NOMO-1 (cell line): Measurements from ENCODE around the gene IL17B.
A peak's percentile ranks its signal among the peaks of the same experiment; 100 is the strongest.

Experiments used
- DNase-seq, 2 experiments: peaks; one replicate each; lab custom pipeline; 2025; ENCODE audit not compliant: unreplicated experiment in 2 of 2; lab: John Stamatoyannopoulos, UW

IL17B gene

DNA sequence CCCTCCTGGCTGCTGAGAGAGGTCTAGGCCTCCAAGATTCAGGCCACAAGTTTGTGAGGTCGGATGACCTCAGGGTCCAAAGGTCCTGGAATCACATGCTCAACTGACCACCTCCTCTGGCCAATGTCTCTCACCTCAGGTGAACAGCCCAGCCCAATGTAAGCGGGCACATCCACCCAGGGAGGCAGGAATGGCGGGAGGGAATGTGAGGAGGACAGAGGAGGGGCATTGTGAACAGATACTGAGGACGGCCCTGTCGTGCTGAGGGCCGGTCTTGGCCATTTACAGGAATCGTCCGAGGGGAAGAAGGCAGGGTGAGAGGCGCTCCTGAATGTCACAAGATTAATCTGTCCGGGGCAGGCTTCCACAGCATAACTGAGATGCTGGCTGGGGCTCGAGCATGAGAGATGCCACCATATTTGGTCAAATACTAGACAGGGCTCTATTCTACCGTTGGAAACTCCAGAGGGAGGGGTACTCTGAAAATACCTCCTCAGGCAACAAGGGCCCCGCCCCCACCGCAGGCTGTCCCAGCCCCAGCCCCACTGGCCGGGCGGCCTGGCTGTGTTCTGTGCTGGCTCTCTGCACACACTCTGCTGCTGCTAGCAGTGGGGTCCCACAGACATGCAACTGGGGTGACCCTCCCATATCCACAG, 1.5 kb upstream of the IL17B start:
- no peak for DNase-seq

DNA sequence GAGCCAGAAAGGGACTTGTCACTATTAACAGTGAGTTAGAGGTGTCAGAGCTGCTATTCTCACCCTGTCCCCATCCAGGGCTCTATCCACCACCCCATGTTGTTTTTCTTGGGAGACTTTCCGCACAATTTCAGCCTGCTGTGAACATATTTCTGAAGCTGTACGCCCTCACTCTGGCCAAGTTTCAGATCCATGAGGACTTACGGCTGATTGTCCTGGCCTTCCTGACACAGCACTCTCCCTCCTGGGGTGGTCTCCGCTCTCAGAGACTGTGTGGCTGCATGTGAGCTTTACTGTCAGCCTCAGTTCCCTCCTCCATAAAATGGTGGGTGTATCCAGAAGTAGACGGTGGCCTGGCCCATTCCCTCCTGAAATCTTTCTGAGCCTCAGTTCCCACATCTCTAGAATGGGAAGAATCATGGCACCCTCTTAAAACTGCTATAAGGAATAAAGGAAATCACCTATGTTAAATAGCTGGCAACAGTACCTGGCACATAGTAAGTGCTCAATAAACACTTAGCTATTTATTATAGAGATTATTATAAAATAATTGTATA, 804 bp upstream of the IL17B start:
- no peak for DNase-seq

DNA sequence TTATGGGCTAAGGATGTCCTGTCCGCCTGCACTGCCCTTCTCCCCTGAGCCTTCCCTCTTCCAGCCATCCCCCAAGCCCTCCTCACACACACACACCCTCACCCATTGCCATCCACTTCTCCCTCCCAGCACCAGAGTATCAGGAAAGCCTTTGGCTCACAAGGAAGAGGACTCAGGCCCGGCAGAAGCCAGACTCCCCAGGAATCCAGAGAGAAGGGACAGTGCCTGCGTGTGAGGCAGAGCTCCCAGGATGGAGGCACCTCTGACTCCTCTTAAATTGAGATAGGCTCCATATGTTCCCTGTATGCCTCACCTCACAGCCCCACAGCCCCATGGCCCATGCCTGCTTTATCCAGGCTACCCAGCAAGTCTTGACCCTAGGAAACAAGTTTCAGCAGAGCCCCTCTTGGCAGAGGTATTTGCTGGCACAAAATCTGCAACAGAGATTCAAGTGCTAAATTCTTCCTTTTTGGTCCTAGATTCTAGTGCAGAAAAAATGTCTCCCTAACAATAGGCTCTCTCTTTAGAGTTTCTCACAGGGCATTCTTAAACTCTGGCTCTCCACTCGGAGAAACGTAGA, 761 bp downstream of the IL17B start:
- no peak for DNase-seq

DNA sequence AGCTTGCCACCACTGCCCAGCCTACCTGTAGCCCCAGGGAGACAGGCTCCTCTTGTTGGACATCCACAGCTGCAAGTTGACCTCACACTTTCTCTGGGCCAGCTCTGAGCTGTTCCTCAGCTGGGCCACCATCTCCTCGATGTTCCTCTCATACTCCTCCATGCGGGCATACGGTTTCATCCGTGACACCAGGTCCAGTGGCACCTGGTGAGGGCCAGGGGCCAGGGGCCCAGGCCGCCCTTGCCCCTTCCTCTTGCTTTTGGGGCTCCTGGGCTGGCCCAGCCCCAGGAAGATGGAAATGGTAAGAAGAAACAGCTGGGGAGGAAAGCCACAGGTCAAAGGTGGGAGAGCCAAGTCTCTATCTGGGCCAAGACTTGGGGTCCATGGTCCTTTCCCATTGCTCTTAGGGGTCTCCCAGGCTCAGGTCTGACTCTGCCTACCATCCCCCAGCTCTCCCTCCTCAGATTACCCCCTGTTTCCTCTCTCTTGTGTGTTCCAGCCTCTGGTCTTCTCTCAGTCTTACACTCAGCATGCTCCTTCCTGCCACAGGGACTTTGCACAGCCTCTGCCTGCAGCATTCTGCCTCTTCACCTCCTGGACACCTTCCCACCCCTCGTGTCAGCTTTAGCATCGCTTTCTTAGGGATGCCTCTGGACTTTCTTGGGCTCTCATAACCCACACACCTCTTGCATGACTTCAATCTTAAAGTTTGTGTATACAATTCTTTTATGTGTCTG, 2.2 kb downstream of the IL17B start:
- DNase-seq = no peak

DNA sequence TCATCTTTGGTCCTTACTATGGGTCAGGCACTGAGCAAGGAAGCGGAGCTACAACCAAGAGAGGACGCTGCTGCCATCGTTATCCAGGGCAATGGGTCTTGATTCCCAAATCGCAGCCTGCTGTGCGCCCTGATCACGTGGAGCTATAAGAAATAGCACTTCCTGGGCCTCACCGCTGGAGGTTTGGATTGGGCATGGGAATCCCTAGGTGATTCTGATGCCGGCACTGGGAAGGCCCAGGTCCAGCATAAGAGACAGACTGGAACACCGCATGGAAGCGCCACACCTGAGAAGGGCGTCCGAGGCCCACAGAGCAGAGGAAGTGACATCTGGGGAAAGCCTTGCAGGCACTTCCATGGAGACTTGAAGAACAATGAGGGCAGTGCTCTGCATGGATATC, 3.0 kb downstream of the IL17B start:
- no peak for DNase-seq

DNA sequence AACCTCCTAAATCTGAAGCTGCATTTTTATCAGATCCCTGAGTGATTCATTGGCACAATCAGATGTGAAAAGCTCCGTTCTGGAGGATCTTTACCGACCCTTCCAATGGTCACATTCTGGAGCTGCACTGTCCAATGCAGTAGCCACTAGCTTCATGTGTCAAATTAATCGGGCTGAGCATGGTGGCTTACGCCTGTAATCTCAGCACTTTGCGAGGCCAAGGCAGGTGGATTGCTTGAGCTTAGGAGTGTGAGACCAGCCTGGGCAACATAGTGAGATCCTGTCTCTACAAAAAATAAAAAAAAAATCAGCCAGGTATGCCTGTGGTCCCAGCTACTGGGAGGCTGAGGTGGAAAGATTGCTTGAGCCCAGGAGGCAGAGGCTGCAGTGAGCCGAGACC, 3.7 kb downstream of the IL17B start:
- no peak for DNase-seq

DNA sequence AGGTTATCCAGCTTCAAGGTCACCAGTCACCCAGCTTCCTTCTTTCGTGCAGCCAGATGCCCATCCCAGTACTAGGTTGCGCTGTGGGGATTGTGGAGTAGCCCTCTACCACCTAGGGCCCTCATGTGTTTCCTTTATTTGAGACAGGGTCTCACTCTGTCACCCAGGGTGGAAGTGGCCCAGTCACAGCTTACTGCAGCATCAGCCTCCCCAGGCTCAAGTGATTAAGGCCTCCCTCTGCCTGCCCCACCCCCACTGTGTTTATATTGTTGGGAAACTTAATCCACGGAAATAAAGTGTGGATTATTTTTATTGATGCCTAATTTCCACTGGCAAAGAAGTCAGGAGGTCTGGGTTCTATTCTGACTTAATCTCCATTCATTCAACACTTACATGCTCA, 4.3 kb downstream of the IL17B start:
- no peak for DNase-seq

DNA sequence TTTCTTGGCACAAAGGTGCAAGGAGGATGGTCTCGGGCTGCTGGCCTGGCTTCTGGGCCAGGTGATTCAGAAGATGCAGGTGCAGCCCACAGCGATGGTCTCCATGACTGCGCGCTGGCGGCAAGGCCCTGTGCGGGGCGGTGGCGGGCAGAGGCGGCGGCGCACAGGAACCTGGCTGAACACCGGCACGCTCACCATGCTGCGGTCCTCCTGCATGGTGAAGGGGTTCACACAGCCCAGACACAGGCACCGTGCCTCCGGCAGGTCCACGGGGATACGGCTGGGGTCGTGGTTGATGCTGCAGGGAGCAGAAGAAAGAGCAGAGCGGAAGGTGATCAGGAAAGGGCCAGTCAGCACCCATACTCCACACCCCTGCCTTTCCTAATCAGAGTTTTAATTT, 4.8 kb downstream of the IL17B start:
- DNase-seq = no peak

DNA sequence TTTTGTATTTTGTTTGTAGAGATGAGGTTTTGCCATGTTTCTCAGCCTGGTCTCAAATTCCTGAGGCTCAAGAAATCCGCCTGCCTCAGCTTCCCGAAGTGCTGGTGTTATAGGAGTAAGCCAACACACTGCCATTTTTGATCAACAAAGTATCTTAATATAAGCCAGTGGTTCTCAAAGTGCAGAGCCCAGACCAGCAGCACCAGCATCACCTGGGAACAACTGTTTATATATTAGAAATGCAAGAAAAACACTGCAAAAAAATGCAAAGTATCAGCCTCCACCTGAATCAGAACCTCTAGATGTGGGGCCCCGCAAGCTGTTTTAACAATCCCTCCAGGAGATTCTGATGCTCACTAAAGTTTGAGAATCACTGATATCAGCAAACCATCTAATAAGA, 6.2 kb downstream of the IL17B start:
- no peak for DNase-seq

DNA sequence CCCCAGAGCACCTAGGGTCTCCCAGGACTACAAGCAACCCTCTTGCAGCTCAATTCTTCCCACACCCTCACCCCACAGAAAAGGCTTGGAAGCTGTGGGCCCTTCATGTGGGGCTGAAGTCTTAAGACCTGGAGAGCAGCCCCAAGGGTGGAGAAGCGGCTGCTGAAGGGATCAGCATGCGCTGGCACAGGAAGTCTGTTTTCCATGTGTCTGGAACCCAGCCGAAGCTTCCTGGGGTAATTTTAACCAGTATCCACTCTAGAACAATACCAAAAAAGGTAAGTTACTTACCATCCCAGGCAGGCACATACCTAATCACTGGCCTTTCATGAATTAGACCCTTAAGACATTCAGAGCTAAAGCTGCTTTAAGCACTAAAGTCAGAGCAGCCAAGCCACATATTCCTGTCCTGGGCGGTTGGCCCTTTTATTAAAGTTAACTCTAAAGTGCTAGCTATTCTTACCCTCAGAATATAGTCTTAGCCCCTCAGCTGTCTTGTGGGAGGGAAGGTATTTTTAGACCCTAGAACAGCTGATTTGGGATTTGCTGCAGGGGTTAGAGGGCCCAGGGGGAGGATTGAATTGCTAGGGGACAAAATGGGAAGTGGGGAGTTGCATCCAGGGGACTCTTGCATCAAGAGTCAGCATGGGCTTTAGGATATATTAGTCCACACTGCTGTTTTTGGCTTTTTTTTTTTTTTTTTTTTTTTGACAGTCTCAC, 6.9 kb downstream of the IL17B start:
- no peak for DNase-seq

DNA sequence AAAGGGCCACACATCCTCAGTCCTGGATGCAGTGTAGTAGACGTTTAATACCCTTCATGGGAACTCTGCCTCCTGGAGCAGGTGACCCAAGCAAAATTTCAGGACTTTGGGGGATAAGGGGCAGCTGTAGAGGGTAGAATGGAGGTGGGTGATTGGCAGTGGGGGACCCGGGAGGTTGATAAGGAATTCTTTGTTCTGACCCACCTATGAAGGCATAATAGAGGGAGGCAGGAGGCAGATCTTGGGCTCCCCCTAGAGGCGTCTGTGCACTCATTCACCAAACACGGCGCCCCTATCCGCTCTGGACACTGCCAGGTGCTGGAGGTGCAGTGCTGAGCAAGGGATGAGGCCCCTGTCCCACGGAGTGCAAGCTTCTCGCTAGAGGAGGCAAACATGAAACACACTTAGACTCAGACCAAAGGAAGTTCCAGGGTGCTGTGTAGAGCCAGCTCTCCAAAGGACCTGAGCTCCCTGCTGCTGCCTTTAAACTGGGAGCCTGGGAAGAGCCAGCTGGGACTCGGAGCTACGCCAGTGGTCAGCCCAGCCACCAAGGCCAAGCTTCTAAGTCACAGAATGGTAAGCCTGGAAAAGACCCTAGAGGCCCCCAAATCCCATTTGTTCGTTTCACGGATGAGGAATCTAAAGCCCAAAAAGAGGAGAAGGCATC, 7.7 kb downstream of the IL17B start:
- DNase-seq = peak; percentile 34 to 42

DNA sequence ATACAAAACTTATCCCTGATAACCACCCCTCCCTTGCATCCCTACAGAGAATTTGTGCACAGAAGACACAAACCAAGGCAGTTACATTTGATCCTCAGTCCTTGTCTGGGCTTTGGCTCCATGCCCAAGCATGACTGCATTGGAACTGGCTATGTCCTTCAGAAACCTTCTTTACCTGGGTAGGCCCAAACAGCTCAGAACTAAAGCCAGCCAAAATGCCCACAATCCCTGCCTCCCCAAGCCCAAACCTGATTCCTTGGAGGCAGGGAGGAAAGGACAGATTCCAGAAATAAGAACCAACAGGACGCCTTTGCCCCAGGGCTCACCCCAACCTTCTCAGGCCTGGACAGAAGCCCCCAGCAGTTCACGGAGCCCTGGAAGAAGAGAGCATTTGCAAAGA, 8.2 kb downstream of the IL17B start:
- DNase-seq = no peak

DNA sequence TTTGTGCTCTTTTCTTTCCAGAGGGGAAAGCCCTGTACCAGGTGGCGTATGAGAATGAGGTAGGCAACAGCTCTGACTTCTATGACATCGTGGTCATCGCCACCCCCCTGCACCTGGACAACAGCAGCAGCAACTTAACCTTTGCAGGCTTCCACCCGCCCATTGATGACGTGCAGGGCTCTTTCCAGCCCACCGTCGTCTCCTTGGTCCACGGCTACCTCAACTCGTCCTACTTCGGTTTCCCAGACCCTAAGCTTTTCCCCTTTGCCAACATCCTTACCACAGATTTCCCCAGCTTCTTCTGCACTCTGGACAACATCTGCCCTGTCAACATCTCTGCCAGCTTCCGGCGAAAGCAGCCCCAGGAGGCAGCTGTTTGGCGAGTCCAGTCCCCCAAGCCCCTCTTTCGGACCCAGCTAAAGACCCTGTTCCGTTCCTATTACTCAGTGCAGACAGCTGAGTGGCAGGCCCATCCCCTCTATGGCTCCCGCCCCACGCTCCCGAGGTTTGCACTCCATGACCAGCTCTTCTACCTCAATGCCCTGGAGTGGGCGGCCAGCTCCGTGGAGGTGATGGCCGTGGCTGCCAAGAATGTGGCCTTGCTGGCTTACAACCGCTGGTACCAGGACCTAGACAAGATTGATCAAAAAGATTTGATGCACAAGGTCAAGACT, 11.0 kb downstream of the IL17B start:
- DNase-seq = no peak

DNA sequence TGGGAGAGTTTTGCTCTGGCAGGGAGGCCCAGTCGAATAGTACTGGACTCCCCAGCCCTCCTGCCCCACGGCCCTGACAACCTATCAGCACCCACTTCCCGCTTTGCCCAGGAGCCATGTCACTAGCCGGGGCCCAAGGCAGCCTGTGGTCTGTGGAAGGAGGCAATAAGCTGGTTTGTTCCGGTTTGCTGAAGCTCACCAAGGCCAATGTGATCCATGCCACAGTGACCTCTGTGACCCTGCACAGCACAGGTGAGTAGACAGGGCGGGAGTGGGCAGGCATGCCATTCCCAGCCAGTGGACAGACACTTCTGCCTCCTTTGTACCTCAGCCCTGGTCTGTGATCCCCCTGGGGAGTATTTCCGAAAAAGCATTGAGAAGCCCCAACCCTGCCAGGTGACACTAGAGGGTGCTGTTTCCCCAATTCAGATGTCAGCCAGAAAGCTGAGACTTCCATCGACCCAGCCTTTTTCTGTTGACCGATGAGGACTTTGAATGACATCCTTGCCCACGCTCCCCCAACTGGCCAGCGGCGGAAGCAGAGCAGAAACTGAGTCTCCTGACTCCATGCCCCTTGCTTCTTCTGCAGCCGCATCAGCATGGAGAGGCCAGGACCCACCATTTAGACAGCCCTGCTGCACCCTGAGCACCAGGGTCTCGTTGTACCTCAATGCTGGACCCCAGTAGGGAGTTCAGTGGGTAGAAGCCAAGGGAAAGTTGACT, 11.7 kb downstream of the IL17B start:
- peak; percentile 52 to 72 for DNase-seq

DNA sequence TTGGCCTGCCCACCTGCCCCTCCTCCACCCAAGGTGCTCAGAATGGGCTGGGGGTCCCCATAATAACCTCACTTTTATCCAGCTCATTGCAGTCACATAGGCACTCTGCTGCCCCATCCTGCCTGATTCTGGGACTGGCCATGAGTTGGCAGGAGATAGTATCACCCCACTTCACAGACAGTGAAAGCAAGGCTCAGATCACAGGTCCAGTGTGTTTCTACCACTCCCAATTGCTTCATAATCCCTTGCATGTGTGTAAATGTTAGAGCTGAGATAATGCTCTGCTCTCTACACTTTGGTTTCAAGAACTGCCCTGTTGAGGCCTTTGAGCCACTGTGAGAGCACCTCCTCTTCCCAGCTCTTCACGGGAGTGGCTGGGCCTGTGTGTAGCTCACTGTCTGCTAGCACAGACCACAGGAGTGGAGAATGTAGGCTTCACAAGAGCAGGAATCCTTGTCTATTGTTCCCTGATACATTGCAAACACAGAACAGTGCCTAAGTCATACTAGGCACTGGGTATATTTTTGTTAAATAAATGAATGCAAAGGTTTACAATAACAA, 12.8 kb downstream of the IL17B start:
- no peak for DNase-seq

DNA sequence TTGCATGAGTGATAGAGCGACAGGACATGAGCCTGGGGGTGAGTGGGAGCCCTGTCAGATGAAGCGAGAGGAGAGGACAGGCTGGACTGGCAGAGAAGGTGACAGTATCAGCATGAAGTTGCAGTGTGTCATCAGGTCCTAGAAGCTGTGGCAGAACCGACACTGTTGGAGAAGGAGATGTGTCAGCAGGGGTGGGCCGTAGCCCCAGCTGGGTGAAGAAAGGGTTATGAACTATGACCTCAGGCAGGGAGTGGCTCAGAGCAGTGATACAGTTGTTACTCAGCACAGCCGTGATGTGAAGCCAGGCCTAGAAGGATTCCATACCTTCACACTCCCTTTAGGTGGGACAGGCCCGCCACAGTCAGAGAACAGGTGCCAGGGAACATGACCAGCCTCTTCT, 13.7 kb downstream of the IL17B start:
- no peak for DNase-seq

DNA sequence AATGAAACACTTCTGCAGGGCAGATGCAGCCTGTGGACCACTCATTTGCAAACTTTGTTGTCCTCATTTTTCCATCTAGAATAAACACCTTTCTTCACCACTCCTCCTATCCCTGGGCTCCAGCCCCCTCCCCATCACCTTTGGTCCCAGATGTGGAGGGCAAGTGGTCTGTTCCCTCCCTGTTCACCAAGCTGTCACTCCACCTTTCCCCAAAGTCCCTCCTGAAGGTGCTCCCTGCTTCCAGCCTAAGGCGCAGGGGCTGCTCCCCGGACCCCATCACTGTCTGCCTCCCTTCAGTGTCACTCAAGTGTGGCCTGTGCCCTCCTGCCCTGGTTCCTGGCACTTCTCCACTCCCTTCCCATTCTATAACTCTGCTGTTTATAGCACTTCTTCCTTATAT, 14.4 kb downstream of the IL17B start:
- no peak for DNase-seq

DNA sequence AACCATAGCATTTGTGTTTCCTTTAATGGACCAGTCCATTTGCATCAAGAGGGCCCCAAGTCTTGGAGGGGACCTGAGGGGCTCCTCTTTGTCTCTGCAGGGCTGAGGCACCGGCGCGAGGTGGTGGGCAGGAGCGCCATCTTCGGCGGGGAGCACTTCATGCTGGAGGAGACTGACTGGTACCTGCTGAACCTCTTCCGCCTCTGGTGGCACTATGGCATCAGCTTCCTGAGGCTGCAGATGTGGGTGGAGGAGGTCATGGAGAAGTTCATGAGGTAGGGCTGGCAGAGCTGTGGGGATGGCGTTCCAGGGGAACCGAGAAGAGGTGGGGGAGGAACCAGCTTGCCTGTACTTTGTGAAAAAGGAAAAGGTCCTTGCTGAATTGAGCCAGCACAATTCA, 15.2 kb downstream of the IL17B start:
- no peak for DNase-seq

DNA sequence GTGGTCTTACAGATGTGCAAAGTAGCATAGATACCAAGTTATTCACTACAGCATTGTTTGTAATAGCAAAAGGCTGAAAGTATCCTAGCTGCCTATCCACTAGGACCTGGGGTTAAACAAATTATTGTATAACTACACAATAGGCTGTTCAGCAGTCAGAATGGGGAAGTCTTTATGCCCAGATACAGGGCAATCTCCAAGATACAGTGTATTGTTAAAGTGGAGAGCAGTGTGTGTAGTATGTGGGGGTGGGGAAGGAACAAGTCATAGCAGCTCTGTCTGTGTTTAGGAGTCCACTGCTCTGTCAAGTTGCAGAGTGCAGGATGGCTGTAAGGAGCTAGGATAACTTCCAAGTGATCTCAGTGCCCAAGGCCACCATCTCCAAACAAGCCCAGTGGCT, 15.7 kb downstream of the IL17B start:
- peak in 1 of 2 experiments; percentile 4 for DNase-seq
